Stimulated activated CD8-positive, alpha-beta memory T cell treated with anti-CD3 and anti-CD28 coated beads, Interleukin-7, amount 100 ng/mL, for 48 hours (primary cell): Measurements from ENCODE around the gene RAB30.

Experiments used
- DNase-seq, 2 donors: peaks; one replicate each; pipeline ENCODE4 v3.0.0-alpha.2; 2020; ENCODE audit warnings: low read depth in 1 of 2; ENCODE audit errors: extremely low read depth in 1 of 2

The RAB30 gene

DNA sequence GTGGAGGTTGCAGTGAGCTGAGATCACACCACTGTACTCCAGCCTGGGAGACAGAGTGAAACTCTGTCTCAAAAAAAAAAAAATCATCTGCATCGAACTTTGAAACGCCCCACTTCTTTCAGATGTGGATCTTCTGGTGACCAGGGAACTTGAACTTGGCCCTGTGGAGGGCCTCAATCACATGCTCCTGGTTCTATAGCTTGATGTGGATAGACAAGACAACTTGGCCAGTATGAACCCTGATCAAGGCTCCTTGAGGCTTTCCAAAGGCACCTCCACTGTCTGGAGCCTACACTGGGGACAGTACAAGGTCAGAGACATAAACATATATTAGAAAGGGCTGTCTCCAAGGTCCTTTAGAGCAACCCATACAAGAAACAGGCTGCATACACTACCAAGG is 30.6 kb downstream of the RAB30 start:
- no peak for DNase-seq

GRCh38 chr11:83039566-83039965 is 32.1 kb downstream of the RAB30 start:
- no peak for DNase-seq

GRCh38 chr11:83037877-83038276 is 33.8 kb downstream of the RAB30 start:
- no peak for DNase-seq

DNA sequence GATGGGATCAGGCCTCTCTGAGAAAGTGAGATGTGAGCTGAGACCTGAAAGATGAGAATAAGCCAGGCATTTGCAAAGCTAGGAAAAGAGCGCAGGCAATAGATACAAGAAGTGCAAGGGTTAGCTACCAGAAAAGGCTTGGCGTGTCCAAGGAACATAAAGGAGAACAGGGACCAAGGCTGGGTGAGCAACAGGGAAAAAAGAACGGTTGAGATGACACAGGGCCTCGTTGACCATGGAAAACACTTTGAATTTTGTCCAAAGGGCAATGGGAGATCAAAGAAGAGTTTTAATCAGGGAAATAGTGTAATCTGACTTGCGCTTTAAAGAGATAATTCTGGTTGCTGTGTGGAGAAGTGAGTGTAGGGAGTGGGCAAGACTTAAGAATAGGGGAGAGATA is 35.0 kb downstream of the RAB30 start:
- DNase-seq: no peak

- DNase-seq: no peak
Observed at GRCh38 chr11:83035070-83035854, 36.4 kb downstream of the RAB30 start.

DNA sequence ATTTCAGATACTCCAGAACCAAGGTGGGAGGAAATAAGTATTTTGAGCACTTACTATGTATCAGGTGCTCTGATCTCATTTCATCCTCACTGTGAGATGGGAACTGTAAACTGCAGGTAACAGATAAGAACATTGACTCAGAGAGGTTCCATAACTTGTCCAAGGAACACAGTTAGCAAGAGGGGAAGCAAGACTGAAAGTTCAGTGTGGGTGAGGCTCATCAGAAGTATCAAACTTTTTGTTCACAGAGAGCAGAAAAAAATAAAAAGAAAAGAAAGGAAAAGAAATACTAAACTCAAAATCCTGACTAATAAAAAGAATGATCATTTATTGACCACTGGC is 37.1 kb downstream of the RAB30 start:
- no peak for DNase-seq

DNA sequence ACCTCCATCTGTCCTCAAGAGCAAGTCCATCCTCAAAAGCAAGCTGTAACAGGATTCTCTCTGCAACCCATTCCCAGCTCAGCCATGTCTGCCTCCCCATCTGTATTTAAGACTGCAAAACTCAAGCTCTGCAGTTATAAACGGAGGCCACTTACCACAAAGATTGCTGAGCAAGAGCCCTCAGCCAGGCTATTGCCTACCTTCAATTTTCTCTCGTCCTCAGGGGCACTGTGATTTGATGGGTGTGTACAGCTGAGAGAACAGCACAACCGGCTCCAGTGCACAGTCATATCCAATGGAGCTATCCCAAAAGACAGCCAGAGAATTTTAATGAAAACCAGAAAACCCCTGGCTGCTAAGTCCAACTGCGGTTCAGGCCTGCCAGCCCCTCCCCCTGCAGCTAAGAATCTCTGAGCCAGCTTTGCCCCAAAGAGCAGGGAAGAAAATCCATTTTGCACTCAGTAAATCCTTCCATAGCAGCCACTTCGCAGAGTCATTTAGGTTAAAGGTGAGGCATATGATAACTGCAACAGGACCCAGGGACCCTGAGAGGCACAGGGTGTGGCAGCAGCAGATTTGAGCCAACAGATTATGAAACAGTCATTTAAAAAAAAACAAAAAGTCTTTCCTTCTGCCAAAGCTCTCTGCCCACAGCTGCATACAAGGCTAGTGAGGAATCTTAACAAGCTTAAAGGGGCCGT is 37.6 kb downstream of the RAB30 start:
- no peak for DNase-seq

- no peak for DNase-seq
Observed at GRCh38 chr11:83033371-83033770, 38.3 kb downstream of the RAB30 start.

DNA sequence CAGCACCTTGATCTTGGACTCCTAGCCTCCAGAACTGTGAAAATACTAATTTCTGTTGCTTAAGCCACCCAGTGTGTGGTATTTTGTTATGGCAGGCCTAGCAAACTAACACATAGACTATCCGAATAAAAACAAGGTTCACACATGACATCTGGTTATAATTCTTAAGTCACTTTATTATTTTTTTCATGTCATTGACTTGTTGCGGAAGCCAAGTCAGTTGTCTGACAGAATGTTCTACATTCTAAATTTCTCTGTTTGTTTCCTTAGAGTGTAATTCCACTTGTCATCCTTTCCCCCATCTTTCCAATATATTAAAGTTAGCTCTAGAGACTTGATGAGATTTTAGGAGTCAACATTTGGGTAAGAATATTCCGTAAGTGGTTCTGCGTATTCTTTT is 40.6 kb downstream of the RAB30 start:
- no peak for DNase-seq

- DNase-seq: no peak
Observed at GRCh38 chr11:83027794-83028193, 43.9 kb downstream of the RAB30 start.

- DNase-seq: no peak
Observed at GRCh38 chr11:83027289-83027688, 44.4 kb downstream of the RAB30 start.

DNA sequence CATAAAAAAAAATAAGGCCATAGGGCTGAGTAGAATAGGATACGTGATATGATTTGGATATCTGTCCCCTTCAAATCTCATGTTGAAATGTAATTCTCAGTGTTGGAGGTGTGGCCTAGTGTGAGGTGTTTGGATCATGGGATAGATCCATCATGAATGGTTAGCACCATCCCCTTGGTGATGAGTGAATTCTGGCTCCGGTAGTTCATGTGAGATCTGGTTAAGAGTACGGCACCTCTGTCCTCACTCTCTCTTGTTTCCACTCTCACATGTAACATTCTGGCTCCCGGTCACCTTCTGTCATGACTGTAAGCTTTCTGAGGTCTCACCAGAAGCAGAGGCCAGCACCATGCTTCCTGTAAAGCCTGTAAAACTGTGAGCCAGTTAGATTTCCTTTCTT is 45.5 kb downstream of the RAB30 start:
- no peak for DNase-seq

DNA sequence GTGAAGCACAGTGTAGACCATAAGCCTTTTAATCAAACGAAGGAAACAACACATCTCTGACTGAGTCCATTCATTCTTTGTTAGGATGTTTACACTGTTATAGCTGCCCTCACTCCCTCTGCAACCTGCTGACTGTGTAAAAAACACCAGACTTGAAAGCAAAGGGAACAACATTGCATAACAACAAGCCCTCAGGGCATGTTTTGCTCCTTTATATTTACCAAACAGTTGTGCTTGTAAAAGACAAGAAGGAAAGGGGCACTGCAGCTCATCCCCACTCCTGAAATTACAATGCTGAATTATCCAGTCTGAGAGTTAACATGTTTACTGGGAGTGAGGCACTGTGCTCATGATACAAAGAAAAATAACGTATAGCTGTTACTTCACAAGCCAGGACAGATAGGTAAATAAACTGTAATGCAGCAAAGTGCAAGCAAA is 46.4 kb downstream of the RAB30 start:
- DNase-seq: no peak

DNA sequence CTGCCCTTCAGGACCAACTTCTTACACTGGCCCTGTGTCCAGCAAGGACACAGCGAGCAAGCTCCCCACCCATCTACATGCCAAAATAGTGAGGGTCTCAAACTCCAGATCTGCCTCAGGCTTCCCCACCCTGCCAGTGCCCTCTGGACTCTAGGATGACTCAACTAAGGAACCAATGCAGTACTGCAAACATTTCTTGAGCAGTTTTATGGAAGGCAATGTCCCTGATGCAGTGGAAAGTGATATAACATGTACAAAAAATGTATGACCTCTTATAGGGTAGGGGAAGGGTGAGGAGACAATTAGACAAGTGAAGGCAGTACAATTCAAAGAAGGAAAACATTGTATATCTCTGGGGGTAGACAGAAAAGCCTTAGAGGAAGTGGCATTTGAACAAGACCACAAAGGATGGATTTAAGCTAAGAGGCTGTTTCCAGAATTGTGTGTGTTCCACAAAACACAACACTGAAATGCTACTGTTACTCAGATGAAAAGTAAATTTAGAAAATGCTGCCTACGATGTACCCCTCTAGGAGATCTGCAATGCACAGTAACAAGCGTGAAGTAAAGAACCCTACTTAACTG is 47.3 kb downstream of the RAB30 start:
- DNase-seq: no peak

DNA sequence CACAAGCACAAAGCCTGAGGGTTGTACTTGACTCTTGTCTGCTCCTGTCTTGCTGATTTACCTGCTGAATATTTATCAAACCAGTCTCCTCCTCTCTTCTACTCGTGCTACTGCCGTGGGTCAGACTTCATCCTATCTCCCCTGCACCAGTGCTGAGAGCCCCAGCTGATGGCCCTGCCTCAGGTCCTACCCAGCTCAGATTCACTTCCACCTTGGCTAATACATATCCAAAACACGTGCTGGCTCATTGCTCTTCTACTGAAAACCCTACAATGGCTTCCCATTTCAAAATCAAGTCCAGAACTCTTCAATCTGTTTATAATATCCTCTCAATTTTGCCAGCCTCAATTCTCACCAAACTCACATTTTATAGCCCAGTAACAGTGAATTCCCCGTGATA is 48.3 kb downstream of the RAB30 start:
- no peak for DNase-seq

DNA sequence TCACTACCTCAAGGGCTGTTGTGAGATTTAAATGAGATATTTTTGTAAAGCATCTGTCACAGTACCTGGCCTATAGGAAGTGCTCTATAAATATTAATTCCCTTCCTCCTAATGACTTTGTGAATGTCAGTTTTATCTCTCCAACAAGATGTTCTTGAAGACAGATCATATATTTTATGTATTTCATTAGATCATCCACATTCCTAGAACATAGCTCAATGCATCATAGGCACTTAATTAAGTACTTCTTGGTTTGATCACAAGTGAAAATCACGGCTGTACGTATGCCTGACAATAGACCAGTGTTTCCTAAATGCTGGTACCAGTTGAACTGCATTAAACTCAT is 49.9 kb downstream of the RAB30 start:
- no peak for DNase-seq

GRCh38 chr11:83020942-83021779 is 50.5 kb downstream of the RAB30 start:
- no peak for DNase-seq

DNA sequence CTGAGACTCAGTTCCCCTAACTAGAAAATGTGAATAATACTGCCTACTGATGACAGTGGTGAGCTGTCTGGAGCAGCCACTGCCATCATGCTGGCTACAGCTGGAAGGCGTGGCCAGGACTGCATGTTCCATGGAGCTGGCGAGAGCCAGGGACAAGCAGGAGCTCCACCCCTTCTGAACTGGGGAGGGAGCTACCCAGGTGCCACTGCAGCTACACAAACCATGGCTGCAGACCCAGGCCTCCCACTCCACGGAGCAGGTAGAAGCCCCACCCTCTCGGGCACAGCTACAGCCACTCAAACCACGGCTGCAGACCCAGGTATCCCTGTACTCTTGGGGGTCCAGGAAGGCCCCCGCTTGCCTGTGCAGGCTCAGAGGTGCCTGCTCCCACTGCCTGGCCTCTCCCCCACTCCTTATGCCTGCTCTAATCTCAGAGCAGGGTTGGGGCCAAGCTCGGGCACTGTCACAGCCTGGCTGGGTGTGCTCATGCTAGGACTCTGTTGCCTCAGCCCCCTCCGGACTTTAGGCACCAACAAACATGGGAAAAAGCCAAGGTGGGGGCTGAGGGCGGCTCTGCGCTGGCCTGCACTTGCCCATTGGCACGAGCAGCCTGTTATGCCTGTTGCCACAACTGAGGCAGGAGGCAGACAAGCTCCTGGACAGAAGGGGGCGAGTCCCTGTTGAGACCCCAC is 51.7 kb downstream of the RAB30 start:
- no peak for DNase-seq

- no peak for DNase-seq
Observed at GRCh38 chr11:83014951-83015350, 56.7 kb downstream of the RAB30 start.

DNA sequence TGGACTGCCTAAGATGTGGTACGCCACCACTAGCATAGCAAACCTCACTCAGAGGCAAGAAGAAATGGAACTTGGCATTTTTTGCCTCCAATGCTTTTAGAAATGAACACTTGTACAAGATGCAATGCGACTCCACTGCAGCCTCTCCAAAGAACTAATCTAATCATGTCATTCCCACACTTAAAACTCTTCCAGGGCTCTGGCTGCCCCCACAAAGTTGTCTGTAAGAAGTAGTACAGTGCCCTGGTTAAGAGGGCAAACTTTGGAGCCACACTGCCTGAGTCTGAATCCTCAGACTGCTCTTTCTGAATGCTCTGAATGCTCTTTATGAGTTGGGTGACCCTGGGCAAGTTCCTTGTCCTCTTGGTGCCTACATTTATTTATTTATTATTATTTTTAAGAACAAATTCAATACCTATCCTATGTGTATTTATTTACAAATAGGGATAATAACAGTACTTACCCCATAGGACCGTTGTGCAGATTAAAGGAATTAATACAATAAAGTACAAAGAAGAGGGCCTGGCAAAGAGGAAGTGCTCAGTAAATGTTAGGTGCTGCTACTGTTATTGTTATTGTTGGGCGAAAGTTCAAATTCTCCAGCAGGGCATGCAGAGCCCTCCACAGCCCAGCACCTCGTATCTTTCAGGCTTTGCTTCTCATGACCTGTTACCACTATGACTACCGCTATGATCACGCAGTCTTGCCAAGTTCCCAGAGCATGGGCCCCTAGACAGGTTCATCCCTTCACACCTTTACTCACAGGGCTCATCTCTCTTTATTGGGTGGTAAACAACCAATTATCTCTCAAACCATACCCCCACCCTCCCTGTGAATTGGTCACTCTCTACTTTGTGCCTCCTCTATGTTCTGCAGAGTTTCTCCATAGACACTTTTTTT is 59.3 kb downstream of the RAB30 start:
- no peak for DNase-seq
